ENCODE results near the gene RAB44. TPM values are rescaled to one million over a fixed set of nuclear protein-coding genes. Genes with fewer than 3 reads are reported as not detected.

RAB44 gene
- polyA plus RNA-seq, 3 donors: 0.04 to 0.10 (median 0.06) TPM

DNA sequence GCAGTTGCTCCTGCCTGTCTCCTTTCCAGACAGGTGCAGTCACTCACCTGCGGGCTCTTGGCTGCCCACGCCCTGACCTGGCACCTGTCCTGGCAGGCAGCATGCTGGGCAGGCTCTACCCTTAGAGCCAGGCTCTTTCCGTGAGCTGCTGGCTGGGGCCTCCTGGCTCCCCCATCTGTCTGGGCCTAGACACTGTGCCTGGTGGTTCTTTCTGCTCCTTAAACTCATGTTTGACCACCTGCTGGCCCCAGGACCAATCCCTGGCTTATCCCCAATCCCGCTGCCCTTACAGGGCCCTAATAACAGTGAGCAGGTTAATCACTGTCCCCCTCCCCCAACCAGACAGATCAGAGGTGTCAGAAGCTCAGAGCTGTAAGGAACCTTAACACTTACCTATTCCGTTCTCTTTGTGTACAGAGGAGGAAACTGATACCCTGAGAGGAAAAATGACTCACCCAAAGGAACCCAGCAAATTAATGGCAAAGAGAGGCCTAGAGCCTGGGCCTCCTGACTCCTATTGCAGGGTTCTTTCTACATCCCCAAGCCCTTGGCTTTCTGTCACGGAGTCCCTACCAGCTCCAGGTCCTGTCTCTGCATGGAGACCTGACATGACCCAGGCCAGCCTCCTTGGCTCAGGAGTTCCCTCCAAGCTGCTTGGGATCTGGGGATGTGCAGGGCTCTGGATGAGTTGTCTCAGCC lies 54.7 kb downstream of the RAB44 start:
- DNase-seq: no peak

DNA sequence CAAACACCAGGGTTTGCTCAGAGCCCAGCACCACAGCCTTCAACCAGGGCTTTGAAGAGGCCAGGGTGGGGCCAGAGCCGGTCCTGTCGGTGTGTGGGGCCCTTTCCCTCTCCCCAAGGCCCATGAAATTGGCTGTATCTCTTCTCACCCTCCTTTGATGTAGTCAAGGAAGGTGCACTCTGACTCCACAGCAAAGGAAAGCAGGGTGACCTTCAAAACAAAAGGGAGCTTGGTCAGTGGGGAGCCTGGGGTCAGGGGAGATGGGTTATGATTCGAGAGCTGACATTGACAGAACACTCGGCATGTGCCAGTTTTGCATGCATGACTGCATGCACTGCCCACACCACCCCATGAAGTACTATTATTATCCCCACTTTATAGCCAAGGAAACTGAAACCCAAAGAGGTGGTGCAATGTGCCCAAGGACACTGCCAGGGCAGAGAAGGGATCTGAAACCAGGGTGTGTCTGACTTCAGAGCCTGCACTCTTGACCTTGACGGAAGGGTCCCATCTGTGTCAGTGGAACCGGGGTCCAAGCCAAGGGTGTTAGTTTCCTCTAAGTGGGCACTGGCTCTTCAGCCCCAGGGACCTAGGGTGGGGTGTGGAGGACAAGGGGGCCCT lies 55.4 kb downstream of the RAB44 start:
- no peak for DNase-seq

GRCh38 chr6:36753671-36754405 lies 56.2 kb downstream of the RAB44 start:
- DNase-seq: no peak

DNA sequence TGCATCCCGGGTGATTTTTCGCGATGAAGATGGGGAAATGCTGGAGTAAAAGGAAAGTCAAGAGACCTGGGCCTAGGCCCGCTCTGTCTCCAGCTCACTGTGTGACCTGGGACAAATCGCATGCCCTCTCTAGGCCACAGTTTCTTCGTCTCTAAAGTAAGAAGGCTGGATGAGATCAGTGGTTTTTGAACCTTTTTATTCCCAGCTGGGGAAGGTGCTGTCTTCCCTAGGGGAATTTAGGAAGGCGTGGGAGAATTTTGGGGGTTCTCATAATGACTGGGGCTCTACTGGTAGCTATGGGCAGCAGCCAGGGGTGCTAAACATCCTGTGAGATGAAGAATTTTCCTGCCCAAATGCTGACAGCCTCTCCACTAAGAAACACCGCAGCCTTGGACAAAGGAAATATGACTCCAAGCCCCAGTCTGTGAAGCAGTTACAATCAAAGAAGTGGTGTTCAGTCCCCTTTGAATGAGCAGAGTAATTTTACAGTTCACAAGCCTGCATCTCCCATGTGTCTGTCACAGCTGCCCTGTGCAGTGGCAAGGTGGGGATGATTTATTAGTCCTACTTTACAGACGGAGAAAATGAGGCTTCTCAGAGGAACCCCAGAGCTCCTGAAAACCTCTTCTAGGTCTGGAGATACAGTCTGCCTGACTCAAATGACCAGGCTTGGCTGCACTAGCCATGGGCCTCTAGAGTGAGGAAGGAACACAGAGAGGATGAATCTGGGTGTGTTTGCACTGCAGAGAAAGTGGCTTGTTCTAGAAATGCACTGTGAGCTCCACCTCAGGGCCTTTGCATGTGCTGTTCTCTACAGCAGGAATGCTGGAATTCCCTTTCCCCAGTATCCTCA lies 57.2 kb downstream of the RAB44 start:
- DNase-seq: peak; percentile 45

DNA sequence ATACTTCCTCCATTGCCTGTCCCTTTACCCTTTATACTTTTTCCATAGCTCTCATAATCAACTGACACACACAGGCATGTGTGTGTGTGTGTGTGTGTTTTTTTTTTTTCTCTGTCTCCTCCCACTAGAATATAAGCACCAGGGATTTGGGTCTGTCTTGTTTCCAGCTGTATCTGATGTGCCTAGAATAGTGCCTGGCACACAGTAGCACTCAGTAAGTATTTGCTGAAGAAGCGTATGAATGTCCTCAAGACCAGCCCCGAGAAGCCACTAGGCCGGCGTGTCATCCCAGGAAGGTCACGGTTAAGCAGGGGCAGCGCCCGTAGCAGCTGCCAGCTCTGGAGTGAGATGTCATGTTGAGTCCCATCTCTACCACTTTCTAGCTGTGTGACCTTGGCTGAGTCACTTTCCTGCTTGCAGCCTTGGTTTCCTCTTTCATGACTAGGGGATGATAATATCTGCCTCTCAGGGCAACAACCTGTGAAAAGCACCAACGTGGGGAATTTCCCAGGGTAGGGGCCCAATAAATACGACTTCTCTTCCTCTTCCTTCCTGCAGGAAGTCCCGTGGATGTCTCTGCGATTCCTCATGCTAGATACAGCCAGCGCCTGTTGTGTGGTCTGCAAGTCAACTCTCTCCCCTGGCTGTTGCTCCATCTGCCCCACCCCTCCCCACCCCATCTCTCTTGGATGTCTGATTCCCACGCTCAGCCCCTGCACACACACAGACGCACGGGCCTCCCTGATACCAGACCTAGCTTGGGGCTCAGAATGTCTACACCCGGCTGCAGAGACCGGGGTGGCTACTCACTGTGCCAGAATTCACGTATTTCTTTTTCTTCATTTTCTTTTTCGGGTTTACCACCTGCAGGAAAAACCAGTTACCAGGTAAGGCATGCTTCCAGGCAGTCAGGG lies 58.1 kb downstream of the RAB44 start:
- DNase-seq: no peak

DNA sequence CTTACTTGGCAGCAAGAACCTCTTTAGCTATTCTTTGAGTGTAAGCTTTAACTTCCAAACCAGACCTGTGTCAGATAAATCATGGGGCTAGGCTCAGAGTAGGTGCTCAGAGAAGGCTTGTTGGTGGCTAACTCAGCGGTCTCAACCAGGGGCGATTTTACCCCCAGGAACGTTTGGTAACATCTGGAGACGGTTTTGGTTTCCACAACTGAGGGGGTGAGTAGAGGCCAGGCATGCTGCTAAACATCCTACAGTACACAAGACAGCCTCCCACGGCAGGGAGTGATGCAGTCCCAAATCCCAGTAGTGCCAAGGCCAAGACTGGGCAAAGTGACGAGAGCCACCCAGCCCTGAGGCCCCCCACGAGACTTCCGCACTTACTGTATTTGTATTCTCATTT lies 59.2 kb downstream of the RAB44 start:
- no peak for DNase-seq

- no peak for DNase-seq
Observed at GRCh38 chr6:36757206-36757605, 59.6 kb downstream of the RAB44 start.

DNA sequence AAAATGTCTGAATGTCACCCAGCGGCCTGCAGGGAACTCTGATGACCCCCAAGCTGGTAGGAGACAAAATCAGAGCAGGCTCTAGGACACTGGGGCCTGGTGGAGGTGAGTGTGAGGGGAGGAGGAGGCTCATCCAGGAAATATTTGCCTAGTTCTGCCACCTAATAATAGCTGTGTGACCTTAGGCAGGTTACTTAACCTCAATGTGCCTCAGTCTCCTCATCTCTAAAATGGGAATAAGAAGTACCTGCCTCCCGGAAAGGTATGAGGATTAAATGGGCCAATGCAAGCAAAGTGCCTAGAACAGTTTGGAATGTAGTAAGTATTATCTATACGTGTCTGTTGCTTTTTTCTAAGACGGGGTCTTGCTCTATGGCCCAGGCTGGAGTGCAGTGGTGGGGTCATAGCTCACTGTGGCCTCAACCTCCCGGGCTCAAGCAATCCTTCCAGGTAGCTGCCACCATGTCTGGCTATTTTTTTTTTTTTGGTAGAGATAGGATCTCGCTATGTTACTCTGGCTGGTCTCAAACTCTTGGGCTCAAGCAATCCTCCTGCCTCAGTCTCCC lies 60.4 kb downstream of the RAB44 start:
- DNase-seq: no peak

DNA sequence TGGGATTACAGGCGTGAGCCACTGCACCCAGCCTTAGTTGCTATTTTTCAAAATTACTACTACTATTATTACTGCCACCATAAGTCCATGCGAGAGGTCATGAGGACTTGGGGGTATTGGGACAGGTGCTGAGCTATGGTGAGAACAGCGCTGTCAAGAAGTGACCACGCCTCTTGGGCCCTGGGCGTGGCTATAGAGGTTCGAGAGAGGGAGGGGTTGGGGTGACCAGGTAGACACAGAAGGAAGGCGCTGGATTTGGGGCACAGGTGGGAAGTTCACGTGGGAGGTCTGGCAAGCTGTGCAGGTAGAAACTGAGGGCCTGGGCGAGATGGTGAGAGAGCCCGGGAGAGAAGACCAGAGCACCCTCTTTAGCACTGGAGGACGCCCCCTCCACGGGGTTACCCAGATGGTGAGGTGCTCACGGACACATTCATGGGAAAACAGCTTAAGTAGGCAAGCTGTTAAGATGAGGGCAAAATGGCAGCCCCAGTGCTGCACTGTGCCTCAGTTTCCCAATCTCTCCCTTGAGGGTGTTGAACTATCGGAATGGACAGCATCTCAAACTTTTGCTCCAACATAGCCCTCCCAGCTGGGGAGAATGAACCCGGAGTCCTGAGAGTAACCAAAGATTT lies 61.0 kb downstream of the RAB44 start:
- DNase-seq: no peak

- DNase-seq: peak; percentile 64
Observed at GRCh38 chr6:36759148-36759759, 61.6 kb downstream of the RAB44 start.

GRCh38 chr6:36760685-36761435 lies 63.2 kb downstream of the RAB44 start:
- DNase-seq: no peak

DNA sequence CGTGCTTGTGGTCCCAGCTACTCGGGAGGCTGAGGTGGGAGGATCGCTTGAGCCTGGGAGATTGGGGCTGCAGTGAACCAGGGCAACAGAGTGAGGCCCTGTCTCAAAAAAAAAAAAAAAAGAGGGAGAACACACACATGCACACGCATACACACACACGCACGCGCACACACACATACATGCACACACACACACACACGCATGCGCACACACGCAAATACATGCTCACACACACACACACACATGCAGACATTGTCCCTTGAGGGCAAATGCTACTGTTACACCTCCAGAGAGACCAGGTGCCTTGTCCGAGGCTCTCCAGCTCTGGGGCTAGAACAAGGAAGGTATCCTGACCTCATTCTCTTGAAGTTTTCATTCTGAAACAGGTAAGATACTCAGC lies 64.5 kb downstream of the RAB44 start:
- no peak for DNase-seq

DNA sequence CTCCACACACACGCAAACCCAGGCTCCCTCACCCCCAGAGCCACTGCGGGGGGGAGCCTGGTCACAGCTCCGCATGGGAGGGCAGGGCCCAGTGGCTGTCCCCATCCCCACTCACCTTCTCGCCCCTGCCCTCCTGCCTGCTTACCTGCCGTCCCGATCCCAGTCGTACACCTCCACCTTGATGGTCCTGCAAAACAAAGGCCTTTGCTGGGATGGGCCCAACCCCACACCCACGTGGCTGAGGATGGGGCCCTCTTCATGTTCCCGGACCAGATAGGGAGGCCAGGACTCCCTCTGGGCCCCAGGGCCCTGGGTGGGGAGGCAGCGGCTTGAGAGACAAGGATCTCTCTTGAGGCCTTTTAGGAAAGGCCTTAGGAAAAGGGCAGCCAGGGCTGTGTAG lies 67.6 kb downstream of the RAB44 start:
- DNase-seq: no peak

GRCh38 chr6:36765594-36766398 lies 68.2 kb downstream of the RAB44 start:
- DNase-seq: peak; percentile 84

GRCh38 chr6:36766399-36766945 lies 68.8 kb downstream of the RAB44 start:
- DNase-seq: no peak

DNA sequence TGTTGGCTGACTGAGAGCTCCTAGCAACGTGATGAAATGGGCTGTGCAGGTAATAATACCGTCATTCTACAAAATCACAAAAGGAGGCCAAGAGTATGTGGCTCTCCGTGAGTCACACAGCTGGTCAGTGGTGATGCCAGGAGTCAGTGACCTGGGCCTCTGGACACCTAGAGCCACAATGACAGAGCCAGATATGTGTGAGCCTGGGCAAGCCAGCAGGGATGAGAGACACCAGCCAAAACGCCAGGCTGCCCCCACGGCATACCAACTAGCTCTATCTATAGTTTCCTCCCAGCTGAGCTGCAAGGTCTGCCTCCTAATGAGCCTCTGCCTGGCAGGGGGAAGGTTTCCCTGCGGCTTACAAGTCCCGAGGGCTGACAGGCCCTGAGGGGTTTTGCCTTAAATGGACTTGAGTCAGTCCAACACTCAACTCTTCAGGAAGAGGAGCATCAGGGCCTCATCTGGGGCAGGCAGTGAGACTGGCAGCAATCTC lies 71.6 kb downstream of the RAB44 start:
- no peak for DNase-seq

DNA sequence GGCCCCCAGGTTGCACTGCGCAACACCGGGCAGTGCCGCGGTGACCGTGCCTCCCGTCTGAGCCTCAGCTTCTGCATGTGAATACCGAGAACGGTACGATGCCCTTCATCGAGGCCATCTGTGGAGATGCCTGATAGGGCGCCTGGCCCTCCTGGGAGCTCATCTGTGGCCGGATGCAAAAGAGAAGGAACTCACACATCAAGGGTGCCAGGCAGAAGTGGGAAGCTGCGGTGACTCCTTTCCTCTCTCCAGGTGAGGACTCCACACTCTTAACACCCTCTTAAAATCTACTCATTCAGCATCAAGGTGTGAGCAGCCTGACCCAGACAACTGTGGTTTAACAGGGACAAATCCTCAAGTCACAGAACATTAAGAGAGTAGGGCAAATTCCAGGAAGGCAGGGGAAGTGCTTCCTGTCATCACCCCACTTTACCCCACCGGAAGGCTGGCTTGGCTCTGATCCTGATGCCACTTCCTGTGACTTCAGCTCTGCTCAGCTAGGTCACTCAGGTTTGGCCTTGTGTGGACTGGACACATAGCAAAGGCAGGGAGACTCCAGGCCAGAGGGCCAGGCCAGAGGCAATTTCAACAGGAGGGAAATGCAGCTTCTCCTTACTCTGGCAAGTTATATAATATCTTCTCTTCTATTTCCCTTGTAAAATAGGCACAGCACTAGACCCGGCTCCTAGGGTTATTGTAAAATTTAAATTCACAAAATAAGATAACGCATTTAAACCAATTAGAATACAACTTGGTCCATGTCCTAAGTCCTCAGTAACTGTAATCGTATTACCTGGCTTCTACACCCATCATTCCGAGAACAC lies 72.3 kb downstream of the RAB44 start:
- DNase-seq: no peak

Data from renal pelvis (tissue), 4 donors.